Activated effector memory CD4-positive, alpha-beta T cell treated with Interleukin-2 at 50 U/mL for 16 hours (primary cell): Measurements from ENCODE around the gene SEC31B.

Experiments used
- DNase-seq: peaks from one replicate; pipeline ENCODE4 v3.0.0-alpha.2; 2020

The SEC31B gene

GRCh38 chr10:100528123-100528886 is 8.6 kb upstream of the SEC31B start:
- no peak for DNase-seq

DNA sequence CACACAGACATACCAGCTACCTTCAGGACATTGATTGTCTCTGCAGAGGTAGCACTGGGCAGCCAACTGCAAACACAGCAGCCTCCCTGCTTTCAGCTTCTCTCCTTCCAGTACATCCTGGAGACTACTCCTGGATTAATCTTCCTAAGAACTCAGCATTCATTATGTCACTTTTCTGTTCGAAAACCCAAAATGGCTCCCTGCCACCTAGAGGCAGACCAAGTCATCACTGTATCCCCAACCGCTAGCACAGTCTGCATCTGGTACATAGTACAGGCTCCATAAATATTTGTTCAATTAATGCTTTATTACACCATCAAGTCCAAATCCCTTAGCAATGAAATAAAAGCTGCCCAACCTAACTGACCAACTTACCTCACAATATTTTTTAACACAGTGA is 5.0 kb upstream of the SEC31B start:
- no peak for DNase-seq

DNA sequence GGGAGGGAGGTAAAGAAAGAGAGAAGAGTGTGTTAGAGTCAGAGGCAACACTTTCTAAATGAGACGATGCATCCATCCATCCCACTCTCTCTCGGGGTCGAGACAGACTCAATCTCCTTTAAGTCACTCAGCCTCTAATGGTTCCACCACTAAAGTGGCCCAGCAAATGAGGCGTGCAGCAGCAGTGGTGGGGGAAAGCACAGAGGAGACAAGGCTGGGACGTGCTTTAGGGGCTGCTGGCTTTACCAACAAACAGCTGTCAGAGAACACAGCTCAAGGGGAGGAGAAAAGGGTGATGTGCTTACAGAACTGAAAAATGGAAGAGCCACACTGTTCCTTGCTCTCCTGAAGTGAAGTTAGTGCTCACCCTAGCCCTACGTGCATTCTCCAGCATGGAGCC is 4.5 kb upstream of the SEC31B start:
- DNase-seq: no peak

- no peak for DNase-seq
Observed at GRCh38 chr10:100522945-100523344, 3.3 kb upstream of the SEC31B start.

GRCh38 chr10:100522107-100522801 is 2.6 kb upstream of the SEC31B start:
- DNase-seq: no peak

DNA sequence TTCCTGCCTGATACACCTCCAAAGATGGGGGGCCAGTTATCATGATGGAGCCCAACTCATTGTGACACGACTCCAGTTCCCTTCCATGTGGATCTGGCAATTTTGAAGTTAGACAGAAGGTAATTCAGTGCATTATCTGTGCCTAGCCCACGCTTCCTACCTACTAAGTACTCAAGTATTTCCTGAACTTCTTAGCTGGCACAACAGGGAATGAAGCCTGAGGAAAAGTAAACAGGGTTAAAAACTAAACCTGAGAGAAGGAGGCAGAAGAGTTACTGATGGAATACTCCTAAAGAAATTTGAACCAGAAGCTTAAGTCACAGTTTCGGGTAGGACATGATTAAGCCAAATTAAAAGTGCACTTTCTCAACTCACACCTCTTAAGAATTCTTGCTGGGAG is 1.1 kb upstream of the SEC31B start:
- no peak for DNase-seq

GRCh38 chr10:100518761-100519241 is 860 bp downstream of the SEC31B start:
- DNase-seq: peak; percentile 23

GRCh38 chr10:100516847-100517246 is 2.8 kb downstream of the SEC31B start:
- no peak for DNase-seq

DNA sequence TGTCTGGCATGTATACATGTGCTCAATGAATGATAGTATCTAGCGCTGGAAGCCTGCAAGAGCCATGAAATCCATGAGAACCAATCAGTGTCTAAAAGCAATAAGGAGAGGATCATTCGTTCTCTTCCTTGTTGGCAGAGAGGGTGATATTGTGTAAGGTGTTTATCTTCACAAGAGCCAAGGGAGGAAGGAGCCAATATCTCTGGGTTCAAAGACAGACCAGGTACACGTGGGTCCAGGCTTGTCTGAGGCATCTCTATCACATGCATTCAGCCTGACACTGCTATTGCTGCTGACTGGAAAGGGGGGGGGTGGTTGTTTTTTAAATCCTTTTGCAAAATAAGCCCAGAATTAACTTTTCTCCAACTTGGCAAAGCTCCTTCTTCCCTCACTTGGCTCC is 4.0 kb downstream of the SEC31B start:
- no peak for DNase-seq

GRCh38 chr10:100510533-100511308 is 8.9 kb downstream of the SEC31B start:
- peak; percentile 45 for DNase-seq

DNA sequence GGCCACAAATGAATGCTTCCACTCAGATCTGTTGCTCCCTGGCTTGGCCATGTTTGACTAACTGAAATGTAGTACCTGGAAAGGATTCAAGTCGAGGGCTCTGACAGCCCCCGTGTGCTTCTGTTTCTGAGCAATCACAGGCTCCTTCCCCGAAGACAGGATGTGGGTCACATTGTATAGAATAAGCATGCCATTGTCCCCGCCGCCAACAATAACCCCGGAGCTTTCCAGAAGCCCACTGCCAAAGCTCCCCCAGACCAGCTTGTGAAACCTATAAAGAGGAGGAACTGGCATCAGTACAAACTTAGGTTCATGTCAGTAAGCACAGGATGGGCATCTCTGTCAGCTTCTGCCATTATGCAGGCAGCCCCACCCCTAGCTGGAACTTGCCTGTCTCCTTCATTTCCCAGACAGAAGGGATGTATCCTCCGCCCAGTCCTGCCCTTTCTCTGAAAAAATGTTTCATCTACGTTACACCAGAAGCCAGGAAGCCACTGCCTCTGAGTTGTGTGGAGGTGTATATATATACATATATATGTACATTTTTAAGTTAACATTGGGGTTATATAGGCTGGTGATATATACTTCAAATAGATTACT is 10.3 kb downstream of the SEC31B start:
- peak; percentile 45 for DNase-seq

DNA sequence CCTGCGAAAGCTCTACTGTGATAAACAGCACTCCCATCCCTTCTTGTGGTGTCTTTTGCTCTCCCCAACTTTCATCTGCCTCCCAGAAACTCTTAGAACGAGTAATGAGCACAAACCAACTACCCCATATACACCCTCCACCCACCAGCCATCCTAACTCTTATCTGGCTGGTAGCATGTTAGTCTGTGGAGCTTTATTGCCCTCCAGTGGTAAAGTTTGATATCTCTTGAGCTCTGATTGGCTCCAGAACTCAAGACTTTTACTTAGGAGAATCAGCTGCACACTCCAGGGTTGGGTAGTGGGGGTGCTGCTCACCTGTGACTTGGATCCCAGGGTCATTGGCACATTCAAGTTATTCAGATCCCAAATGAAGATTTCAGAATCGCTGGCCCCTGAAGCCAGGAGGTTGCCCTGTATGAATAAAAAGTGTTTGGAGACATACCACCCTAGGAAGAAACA is 10.9 kb downstream of the SEC31B start:
- DNase-seq: peak; percentile 7

DNA sequence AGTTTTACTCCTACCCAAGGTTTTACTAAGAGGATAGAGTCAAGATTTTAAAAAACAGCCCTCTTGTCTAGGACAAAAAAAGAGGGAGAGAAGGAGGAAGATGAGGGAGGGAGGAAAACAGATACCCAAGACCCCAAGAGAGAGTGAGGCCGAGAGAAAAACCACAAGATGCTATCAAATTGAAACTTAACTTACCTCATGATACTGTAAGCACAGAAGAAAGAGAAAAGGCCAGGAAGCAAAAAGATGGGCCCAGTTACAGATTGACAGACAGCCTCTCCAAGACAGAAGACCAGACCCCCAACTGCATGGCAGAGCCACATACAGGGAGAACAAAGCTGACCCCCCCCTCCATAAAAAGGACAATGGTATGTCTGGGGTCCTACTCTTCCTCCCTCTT is 11.4 kb downstream of the SEC31B start:
- no peak for DNase-seq

DNA sequence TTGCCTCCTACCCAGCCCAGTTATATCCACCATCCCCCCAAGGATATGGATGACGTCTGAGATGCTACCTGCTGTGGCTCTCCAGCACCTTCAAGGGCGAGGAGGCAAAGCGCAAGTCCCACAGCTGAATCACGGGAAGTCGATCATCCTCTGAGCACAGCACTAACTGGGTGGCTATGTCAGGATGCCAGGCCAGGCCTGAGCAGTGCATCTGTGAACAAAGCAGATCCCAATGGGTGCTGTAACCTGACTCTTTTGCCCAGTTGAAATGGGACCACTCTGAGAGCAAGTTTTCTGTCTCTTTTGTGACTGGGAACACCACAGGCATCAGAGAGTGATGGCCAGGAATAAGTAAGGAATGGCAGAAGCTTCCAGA is 12.3 kb downstream of the SEC31B start:
- DNase-seq: no peak

GRCh38 chr10:100506596-100507356 is 12.9 kb downstream of the SEC31B start:
- DNase-seq: no peak

- DNase-seq: no peak
Observed at GRCh38 chr10:100505164-100505563, 14.5 kb downstream of the SEC31B start.

- no peak for DNase-seq
Observed at GRCh38 chr10:100504096-100504495, 15.6 kb downstream of the SEC31B start.

- DNase-seq: no peak
Observed at GRCh38 chr10:100502926-100503494, 16.7 kb downstream of the SEC31B start.

- DNase-seq: no peak
Observed at GRCh38 chr10:100501423-100501822, 18.2 kb downstream of the SEC31B start.

- no peak for DNase-seq
Observed at GRCh38 chr10:100498059-100498458, 21.6 kb downstream of the SEC31B start.

DNA sequence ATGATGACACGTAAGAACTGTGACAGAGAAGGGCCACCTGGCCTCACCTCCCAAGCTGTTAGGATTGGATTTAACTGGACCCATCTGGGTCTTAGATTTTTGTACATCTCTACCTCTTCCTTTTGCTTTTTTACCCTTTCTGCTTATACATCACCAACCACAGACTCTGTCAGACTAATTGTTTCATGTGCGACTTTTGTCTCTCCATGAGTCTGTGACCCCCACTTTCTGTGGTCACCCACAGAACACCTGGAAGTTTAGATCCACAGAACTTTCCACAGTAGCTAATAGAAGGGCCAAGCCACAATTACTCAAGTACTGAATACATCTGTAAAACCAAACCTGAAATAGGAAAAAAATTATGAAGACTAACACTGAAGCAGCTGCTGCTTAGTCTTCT is 23.1 kb downstream of the SEC31B start:
- no peak for DNase-seq

GRCh38 chr10:100490531-100490930 is 29.1 kb downstream of the SEC31B start:
- DNase-seq: no peak
